ENCODE data around the gene UNCX.

DNA sequence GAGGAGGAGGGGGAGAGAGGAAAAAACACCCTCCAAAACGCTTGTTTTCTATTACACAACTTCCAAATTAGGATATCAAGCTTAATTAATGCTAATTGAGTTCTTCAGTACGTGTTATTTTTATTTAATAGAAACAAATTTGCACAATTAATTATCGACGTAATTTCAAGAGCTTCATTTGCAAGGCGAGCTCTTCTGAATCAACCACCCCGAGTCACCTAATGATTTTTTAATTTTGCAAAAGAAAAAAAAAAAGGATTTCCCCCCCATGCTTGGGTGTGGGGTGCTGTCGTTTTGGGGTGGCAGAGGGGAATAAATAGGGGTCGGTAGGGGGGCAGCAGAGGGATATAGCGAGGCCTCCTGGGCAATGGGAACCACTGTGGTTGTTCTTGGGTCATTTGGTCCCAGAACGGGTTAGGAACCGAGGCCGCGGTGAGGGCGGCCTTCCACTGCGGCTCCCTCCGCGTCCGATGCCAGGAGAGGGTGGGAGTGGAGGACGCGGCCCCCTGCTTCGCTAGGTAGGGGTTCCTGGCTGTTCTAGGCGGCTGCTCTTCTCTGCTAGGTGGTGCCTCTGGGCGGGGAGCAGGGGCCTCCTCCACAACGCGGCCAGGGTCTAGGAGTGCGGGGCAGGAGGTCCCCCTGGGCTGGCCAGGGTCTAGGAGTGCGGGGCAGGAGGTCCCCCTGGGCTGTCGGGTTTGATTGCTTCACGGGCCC, 7.3 kb downstream of the UNCX start:
- TF ChIP-seq, protein P1, sequence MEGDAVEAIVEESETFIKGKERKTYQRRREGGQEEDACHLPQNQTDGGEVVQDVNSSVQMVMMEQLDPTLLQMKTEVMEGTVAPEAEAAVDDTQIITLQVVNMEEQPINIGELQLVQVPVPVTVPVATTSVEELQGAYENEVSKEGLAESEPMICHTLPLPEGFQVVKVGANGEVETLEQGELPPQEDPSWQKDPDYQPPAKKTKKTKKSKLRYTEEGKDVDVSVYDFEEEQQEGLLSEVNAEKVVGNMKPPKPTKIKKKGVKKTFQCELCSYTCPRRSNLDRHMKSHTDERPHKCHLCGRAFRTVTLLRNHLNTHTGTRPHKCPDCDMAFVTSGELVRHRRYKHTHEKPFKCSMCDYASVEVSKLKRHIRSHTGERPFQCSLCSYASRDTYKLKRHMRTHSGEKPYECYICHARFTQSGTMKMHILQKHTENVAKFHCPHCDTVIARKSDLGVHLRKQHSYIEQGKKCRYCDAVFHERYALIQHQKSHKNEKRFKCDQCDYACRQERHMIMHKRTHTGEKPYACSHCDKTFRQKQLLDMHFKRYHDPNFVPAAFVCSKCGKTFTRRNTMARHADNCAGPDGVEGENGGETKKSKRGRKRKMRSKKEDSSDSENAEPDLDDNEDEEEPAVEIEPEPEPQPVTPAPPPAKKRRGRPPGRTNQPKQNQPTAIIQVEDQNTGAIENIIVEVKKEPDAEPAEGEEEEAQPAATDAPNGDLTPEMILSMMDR (IDR thresholded peaks at IDR 0.05), result no peak
- TF ChIP-seq POLR2A (IDR thresholded peaks at IDR 0.05), result no peak

Measured in testis (tissue), 2 donors.